GM18499 (cell line): ENCODE measurements around the gene CIB4.
"Not testable (repeated sequence)": the region's sequence is repeated elsewhere in the genome, so short reads cannot be mapped to it uniquely, and the experiment has no call there.

ENCODE experiments used
- ATAC-seq: cut with Tn5 transposase; IDR thresholded peaks from one replicate; pipeline ENCODE4 v1.9.1; 2021; ENCODE audit warnings: moderate number of reproducible peaks; ENCODE audit not compliant: insufficient read depth, unreplicated experiment

CIB4 gene

DNA sequence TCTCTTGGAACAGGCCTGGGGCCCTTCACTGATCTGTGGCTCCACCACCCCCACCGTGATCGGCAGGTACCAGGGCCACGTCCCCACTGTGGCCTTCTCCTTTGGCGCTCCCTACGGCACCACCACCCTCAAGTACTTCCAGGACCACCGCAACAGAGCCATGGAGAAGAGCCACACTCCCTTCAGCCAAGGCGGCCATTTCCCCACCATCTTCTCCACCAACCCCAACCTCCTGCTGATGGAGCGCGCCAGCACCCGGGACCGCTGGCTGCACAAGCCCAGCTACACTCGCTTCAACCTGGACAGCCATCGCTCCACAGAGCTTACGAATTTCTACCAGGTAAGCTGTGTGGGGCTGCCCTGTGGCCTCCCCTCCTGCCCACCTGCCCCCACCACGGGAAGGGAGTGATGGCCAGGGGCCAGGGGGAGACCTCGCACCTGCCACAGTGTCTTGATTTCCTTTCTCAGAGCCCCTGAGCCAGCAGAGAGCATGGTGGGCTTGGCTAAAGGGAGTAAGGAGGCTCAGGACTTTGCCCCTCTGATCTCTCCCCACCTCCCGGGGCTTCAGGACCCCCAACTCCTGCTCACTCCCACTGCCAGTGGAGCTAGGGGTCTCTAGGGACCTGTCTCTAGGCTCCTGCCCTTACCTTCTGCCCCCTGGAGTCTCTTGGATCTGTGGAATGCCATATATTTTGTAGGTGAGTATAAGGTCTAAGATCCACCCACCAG, 65.2 kb downstream of the CIB4 start:
- no peak for ATAC-seq

DNA sequence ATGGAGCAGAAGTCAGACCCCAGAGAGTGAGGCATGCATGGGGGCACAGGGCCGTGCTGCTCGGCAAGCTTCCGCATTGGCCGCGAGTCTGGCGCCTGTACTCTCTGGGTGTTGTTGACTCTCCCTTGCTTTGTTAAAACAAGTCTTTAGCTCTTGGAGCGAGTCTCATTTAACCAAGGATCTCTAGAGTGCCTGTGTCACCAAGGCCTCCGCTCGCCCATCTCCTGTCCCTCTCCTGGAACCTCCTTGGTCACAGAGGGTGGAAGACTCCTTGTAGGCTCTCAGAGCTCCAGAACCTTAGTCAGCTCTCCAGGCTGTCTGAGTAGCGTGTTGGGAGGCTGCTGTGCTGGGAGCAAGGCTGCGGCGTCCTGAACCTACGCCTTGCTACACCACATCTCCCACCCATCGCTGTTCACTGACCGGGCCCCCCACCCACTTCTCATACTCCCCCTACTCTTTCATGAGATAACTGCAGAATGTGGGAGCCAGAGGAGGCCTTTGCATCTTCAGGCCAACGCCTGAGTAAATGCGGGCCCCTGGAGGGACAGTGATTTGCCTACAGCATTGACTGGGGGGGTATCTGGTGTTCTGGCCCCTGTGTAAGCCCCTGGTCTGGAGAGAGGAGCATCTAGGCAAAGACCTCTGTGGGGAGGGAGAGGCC, 66.1 kb downstream of the CIB4 start:
- ATAC-seq = no peak

DNA sequence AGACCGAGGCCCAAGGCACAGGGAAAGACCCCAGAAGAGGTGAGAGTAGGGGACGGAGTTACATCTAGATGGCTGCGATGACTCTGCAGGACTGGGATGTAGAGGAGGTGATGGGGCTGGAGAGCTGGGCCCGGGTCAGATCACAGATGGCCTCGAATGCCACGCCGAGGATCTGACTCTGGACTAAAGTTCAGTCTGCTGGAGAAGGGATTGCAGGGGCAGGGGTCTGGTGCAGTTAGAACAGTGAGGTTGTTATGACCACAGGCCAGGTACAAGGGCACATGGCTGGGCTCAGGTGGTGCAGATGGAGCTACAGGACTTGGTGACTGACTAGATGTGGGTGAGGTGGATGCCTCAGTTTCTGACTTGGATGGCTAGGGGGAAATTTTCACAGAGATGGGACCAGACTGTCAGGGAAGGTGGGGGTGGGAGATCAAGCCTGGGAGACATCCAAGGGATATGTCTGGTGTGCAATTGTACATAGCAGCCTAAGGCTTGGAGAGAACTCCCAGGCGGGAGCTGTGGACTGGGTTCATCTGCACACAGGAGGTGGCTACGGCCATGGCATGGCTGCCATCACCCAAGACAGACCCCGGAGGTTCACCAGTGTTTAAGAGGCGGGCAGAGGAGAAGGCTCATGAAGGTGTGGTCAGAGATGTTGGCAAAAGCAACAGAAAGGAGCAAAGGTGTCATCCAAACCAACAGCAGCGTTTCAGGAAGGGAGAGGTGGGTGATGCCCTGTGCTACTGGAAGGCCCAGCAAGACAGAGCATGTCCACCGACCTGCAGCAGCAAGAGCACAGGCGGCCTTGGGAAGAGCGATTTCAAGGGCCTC, 66.9 kb downstream of the CIB4 start:
- ATAC-seq = no peak

DNA sequence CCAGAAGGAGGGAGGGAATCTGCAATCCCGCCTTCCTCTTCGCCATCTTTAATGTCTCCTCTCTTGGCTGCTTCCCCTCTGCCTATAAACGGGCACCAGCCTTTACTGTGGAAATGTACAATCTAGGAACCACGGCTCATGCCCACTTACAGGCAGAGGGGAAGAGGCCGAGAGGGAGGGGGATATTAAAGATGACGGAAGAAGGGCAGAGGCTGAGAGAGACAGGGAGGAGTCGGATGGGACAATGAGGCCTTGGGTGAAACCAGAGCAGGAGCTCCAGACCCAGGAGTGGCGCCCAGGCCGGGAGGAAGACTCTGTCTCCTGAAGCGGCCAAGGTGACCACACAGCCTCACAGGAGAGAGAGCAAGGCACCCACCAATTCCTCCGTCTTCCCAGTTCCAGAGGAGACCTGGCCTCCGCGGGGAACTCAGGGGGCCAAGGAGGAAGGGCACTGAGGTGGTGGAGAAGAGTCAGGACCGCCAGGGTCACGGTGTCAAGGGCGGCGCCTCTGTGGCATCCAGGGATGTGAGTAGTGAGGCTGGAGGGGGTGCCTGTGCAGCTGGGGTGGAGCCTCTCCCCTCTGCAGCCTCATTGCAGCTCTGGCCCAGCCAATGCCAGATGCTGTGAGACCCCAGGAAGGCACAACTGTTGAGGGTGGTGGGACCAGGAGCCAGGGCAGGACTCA, 67.8 kb downstream of the CIB4 start:
- ATAC-seq = no peak

DNA sequence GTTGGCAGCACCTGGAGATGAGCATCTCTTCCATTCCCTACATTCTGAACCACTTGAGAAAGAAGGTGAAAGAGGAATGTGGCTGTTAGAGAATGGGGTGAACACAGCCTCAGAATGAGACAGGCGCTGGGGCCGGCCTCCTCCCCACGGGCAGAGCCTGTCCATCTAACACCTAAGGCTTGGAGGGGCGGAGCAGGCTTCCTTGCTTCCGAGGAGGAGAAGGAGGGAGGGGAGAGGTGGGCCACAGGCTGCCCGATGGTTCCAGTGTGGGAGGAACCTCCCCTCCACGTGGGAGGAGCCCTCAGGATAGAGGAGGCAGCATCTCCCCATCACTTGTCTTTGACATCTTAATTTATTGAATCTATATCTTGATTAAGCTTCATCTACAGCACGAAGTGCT, 68.6 kb downstream of the CIB4 start:
- ATAC-seq = no peak

DNA sequence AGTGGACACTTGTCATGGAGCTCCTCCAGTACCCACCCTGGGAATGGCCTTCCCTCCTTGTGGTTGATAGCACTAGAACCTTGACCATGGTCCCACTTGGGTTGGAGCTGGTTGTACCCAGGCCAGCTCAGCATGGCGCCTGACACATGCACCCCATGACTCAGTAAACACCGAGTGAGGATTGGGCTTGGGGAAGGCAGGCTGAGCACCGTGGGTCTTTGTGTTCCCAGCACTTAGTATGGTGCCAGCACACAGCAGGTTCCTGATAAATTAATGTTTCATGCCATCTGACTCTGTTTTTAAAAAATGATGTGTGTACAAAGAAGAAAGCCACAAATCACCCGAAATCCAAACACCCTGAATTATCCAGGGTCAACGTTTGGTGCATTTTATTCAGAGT, 69.8 kb downstream of the CIB4 start:
- ATAC-seq = no peak

DNA sequence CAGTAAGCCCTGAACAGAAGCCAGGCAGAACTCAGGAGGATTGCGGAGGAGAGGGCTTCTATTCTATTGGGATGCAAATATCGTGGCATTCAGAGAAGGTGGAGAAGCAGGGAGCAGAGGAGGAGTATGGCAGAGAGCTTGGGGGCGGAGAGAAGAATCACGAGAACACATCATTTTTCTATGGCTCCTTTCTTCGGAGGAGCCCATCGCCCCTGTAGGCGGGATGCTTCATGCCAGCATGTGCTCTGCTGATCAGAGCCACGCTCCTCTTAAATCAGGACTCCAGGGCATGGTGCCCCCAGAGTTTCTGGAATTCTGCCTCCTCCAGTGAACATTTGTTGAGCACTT, 71.1 kb downstream of the CIB4 start:
- ATAC-seq = no peak

DNA sequence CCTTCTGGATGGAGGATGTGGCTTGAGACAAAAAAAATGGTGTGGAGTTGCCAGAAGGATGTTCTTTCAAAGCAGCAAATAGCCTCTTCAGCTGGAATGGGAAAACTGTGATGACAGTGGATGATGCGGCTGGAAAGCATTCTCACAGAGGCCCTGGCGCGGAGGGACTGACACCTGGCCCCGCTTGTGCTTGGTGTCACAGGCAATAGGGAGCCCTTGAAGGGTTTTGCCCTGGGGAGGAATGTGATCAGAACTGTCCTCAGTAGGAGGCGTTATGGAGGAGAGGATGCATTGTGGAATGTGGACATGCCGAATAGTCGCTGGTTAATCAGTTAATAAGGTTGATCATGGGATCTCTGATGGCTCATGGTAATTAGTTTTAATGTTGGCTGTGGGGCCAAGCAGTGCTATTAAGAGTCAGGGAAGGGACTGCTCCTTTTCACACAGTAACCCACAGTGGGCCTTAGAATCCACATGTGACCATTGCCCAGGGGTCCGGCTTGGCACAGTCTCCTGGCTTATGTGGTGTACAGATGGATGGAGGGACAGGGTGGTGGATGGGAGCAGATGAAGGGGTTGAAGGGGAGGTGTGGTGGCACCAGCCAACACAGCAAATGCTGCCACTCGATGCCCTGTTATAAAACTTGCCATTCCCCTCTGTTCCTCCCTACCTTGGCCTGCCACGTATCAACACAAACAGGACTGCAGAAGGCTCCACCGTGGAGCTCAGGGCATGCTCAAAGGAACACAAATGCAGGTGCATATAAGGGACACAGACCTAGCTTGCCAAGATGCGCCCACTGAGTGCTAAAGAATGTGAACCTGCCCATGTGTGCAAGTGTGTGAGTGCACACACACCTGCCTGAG, 71.7 kb downstream of the CIB4 start:
- no peak for ATAC-seq

DNA sequence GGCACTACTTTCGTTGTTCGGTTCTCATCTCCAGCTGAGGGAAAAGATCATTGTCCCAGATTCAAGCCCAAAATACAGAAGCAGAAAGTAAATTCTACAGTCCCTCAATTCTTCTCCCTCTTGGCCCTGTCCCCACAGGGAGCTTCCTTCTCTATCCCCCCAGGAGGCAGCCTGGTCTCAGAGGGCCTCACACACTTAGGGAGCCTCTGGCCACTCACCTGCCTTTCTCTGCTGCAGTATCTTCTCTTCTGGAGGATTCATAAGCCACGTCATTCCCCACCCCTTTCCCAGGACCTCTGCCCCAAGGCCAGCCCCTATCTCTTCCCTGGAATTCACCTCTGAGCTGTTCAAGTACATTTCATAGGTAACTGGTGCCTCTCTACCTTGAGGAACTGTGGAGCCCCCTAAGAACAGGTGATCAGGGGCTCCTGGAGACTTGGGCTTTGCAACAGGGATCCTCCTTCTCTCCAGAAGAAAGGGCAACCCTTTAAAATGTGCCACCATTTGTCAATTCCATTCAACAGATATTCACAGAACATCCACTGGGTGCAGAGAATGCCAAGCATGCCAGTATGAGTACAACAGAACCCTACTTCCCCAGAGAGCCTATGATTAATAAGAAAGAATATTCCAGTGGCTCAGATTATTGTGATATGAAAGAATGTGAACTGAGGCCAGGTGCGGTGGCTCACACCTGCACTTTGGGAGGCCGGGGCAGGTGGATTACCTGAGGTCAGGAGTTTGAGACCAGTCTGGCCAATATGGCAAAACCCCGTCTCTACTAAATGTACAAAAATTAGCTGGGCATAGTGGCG, 72.9 kb downstream of the CIB4 start:
- ATAC-seq = no peak

DNA sequence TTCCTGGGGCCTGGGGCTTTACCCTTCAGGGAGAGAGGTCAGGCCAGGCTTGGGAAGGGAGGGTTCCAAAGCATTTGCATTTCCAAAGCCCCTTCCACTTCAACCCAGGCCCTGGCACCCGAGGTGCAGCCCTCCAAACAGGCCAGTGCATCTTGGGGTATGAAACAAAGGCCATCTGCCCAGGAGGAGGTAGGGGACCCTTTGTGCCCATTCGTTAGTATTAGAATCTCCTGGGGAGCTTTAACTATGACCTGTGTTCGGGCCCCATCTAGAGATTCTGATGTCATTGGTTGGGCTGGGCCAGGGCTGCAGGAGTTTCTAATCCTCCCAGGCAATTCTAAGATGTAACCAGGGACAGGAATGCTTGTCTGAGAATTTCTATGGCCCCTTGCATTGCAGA, 73.6 kb downstream of the CIB4 start:
- ATAC-seq = no peak

DNA sequence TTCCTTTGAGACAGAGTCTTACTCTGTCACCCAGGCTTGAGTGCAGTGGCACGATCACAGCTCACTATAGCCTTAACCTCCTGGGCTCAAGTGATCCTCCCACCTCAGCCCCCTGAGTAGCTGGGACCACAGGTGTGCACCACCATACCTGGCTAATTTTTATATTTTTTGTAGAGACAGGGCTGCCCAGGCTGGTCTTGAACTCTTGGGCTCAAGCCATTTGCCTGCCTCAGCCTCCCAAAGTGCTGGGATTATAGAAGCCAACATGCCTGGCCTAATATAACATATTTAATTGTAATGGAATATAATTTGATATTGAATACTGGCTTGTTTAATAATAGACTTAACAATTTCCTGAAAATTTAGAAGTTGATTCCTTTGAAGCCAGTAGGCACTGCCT, 74.4 kb downstream of the CIB4 start:
- ATAC-seq = not testable (repeated sequence)

DNA sequence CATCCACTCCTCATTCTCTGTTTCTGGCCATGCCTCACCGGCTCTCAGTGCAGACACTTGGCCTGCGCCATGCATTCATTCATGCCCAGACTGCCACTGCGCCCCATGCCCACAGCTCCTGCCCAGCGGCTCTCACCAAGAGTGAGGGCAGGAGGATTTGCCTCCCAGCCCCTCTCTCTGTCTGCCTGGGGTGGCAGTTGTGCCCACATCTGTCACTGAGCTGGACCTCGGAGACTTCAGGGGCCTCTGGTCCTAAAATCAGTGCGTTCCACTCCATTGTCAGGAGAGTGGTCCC, 75.1 kb downstream of the CIB4 start:
- ATAC-seq = no peak

DNA sequence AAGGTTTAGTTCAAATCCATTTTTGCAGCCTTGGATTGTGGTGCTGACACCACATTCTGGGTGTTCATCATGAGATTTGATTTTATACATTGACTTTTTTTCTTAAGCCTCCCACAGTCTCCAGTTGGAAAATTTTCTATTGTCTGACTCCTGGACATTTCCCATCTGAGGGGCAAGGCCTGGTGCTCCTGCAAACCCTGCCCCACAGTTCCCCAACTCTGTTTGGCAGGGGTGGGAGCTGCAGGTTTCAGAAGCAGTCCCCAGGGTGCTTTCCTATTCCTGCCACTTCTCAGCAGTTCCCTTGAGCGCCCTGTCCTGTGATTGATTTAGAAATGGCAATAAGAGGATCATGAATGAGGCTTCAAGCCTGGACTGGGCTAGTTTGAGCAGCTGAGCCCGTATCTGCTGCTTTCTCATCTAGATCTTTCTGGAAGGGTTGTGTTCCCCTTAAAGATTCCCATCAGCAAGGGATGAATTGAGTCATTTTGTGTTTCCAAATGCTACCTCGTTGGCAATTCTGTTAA, 77.0 kb downstream of the CIB4 start:
- ATAC-seq = no peak

DNA sequence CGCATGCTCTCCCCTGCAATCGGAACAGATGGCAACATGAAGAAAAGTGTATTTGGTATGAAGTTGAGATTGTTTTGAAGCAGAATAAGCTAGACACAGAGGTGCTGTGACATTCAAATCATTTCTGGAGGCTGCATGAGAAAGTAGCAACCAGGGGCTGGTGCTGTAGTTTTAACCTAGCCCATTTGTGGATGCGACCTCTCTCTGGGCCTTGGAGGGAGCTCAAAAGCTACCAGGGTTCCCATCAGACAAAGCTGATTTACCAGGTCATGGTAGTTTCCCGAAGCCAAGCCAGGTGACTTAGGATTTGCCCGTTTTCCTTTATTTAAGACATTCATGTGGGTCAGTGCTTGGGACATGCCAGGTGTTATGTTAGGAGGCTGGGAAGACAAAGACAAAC, 77.5 kb downstream of the CIB4 start:
- ATAC-seq = no peak

DNA sequence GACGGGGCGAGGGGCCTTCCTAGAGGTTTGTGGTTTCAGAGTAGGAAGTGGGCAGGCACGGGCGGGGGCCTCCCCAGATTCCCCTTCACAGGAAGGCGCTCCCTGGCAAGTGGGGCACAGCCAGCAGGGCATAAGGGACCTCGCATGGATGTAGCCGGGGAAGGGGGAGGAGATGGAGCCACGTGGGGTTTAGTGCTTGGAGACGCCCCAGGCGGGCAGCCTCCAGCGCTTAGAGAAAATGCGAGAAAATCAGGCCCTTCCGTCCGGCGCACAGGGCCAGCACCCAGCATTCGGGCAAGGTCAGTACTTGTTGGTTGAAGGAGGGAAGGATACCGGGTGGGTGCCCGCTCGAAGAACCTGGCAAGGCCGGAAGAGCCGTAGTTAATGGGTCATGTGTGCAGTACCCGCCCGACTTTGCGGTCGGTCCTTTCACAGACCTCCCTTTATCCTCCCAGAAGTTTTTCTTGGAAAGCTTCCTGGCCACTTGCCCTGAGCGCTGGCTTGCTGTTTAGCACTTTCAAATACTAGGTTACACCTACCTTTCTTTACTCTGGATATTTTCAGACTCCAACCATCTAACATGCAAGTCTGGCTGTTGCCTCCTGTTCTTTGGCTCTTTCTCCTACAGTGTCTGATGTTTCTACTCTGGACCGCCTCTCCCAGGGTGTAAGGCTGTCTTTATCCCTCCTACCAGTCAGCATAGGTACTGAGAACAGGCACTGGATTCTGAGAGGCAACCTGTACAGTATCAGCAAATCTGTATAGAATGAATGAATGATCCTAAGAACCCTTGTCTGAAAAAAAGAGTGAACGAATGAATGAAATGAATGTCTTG, 78.1 kb downstream of the CIB4 start:
- ATAC-seq = no peak

DNA sequence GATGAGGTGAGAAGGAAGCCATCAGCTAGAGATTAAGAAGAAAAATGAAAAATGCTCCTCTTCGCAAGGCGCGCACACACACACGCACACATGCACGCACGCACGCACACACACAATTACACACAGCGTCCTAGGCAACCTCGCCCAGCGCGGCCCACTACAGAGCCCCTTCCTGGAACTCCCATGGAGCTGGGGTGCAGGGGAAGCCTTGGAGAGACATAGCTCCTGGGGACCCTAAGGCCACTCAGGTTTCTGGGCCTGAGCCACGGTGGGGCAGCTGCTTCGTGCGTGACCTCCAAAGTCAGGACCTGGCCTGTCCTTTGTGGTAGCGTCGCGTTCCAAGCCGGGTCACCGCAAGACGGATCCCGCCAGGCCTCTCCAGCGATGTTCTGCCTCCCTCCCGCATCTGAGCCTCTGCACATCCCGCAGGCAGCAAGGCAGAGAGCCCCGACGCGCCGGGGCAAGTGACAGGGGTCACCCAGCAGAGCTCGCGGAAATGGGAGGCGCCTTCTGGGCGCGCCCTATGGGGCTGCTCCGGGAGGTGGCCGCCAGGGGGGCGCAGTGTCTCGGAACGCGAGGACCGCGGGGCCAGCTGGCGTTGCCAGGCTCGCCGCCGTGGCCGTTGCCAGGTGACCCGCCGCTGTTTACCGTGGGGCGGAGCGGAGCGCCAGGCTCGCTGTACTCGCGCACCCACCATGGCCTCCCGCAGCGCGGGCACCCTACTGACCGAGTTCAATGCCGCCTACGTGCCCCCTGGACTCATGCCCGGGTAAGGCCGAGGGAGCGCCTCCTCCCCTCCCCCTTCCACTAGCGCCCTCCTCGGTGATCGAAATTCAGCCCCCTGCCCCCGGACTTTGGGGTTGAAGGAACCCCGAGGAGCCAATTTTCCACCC, 79.0 kb downstream of the CIB4 start:
- ATAC-seq = no peak

DNA sequence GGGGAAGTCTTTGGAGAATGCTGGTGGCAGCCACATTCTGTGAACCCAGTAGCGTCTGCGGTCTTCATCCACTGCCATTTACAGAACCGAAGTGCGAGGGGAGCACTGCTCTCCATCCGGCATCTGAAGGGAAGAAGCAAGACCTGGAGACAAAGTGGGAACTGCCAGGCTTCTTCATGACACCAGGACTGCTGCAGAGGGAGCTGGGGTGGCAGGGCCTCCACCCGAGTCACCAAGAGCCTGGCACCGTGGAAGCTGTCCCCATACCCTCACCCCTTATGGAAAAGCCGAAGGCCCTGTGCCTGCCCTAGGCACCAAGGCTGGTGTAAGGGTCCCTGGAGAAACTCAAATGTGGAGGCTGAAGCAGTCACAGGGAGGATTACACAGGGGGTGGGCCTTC, 79.8 kb downstream of the CIB4 start:
- ATAC-seq = no peak
